NCI-H1105 treated with DMSO at 0.1 percent for 48 hours (cell line): ENCODE data around the gene BRICD5.

ENCODE experiments used
- DNase-seq: peaks from one replicate; lab custom pipeline; 2025; lab: John Stamatoyannopoulos, UW

BRICD5 gene

DNA sequence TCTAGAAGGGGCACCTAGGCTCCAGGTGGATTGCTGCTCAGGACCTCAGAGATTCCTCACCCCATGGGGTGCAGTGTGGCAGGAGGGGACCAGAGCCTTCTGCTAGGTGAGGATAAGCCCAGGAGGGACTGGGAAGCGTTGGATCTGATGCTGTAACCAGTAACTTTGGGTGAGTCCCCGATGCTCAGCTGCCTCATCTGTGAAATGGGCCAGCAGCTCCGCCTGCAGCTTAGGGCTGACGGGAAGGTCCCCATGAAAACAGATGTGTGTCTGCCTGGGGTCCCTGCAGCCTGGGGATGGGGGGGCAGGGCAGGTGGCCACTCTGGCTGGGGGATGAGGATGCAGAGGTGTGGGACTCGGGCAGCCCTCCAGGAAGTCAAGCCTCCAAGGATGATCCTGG is 11.6 kb downstream of the BRICD5 start:
- no peak for DNase-seq

DNA sequence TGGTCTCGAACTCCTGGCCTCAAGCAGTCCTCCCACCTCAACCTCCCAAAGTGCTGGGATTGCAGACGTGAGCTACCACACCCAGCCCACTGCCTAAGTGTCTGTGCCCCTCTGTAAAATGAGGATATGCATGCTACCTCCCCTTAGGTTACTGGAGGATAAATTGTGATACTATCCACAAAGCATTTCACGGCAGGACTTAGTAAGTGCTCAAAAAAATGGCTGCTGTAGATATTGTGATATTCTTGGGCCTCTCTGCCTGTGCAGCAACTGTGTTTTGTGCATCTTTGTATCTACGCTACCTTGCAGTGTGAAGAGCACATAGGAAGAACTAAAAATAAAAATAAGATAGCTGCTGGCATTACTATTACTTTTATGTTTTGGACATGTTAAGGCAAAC is 12.4 kb downstream of the BRICD5 start:
- DNase-seq = no peak

DNA sequence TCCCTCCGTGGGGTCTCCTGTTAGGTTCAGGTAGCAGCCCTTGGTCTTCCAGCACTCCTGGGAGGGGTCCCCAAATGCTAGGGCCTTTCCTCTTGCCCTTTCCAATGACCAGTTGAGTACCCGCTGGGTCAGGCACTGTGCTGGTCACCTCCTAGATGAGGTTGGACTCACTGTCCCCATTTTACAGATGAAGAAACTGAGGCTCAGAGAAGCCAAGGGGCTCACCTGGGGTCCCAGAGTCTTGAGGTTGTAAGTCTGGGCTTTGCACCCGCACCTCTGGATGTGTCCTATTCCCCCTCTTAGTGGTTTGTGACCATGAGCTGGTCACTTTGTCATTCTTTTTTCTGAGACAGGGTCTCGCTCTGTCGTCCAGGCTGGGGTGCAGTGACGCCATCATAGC is 12.9 kb downstream of the BRICD5 start:
- DNase-seq = no peak

DNA sequence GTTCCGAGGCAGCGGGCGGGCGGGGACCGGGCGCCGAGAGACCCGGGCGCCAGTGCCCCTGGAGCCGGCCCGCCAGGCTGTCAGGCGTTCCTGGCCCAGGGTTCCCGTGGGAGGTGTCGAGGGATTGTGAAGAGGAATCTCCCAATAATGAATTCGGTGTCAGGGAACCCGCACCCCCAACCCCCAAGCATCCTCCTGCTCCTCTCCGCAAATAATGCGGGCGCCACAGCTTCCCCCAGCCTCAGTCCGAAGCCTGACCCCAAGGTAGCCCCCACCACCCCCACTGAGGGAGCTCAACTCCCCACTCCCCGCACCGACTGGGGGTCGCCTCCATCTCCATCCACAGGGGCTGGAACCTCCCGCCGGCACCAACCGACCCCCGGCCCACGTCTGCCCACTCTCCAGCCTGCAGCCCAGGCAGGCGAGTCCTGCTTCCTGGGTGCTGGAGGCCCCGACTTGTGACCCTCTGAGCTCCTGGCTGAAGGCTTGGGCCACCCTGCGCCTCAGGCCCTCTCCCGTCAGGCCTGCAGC is 13.6 kb downstream of the BRICD5 start:
- DNase-seq = no peak

DNA sequence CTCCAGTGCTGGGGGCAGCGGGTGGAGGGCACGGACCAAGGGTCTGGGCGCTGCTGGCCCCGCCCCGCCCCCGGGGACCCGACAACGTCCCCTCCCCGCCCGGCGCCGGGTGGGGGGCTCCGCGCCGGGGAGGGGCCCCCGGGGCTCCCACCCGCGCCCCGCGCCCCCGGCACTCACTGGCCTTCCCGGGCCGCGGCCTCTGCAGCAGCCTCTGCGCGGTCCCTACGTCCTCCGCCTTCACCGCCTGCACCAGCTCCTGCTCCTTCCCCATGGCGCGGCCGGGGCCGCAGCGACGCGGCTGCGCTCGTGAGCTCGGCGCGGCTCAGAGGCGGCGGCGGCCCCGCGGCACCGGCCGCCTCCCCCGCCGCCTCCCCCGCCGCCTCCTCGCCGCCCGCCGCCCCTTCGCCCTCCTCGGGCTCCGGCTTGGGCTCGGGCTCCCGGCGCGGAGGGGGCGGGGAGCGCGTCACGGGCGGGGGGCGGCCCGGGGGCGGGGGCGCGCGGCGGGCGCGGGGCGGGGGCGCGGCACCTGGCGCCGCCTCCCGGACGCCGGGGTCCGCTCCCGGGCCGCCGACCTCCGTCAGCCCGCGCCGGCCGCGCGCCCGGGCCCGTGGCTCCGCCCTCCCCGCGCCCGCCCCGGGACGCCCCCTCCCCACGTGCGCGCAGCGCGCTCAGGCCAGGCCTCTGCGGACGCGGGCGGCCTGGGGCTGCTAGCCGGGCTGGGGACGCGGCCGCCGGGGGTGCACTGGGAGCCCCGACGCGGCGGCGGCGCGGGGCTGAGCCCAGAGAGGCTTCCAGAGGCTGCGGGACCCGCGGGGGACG is 14.3 kb downstream of the BRICD5 start, which contains the start of gene CASKIN1:
Gene CASKIN1 (minus strand): TSS at position 444 of the 819 bp plus-strand sequence. CDS start 173 bp downstream, at position 271.
- no peak for DNase-seq

DNA sequence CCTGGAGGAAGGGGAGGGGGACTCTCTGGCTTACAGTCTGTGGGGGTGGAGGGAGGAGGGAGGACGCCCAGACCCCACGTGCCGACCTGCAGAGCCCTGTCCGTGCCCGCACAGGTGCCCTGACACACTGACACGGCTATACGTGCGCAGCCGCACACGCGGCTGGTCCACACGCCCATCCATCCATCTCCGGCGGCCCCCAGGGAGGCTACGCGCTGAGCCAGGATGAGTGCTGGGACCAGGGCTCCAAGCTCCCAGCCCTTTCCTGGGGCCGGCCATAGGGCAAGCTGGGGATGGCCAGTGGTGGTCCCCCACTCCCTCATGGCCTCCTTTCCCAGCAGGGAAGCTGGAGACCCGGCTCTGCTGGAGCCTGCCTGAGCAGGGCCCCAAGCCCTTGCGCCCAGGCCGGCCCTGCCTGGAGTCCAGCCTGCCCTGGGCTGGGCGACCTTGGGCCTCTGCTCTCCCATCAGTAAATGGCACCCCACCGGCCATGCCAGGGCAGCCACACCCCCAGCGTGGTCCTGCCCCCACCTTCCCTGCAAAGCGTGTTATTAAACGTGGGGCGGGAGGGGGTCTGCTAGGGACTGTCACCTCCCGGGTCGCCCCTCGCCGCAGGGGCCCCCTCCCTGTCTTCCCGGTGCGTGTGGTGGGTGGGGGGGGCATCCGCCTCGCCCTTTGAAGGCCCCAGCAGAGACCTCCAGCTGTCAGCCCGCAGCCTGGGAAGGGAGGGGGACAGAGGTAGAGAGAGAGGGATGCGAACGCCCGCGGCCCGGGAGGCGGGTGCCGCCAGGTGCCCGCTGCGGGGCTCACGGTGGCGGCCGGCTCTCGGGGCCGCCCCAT is 15.1 kb downstream of the BRICD5 start:
- no peak for DNase-seq

DNA sequence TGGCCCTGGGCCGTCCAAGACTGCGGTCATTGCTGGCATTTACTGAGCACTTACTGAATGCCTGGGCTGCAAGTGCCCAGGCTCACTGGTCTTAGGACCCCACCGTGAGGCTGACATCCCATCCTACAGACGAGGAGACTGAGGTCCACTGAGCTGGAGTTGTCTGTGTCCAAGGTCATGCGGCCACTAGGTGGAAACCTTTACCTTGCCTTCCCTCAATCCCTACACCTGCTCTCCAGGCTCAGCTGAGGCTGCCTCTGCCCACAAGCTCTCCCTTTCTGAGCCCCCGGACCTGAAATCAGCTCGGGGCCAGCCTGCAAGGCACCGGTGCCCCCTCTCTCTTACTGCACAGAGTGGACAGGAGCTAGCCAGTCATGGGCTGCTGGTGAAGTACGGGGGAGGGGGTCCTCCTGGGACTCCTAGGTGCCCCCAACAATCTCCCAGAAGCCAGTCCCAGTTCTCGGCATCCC is 15.8 kb downstream of the BRICD5 start:
- peak; percentile 41 for DNase-seq

DNA sequence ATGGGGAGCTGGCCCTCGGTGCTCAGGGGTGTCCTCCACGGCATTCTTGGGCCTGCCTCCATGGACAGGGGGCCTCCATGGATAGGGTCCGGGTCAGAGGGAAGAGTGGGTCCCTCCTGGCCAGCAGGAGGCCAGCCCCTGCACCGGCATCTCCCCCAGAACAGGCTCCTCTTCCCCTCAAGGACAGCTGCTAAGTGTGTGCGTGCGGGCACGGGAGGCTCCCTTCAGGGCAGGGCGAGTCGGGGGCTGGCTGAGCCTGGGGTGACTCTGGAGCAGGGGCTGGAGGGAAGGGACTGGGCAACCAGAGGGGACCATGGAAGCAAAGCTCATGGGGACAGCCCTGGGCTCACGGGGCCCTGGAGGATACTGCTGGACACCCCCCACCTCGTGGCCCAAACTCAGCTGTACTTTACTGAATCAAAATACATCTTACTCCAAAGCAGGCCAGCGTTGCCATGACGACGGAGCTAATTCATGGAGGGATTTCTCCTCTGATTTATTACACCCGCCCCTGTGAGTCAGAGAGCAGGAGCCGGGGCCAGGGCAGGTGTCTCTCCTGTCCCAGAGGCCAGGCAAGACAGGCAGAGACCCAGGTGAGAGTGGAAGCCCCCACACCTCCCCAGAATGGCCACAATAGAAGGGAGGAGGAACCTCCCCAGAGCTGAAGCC is 16.4 kb downstream of the BRICD5 start:
- no peak for DNase-seq

DNA sequence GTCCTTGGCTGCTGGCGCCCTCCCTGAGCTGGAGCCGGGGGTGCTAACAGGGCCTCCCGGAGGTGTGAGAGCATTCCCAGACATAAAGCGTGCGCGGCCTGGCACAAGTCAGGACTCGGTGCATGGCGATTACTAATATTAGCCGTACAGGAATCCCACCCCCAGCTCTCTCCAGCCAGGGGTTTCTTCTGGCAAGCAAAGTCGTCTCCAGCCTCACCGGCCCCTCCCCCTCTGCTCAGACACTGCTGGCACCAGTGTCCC is 19.3 kb downstream of the BRICD5 start:
- DNase-seq = no peak

DNA sequence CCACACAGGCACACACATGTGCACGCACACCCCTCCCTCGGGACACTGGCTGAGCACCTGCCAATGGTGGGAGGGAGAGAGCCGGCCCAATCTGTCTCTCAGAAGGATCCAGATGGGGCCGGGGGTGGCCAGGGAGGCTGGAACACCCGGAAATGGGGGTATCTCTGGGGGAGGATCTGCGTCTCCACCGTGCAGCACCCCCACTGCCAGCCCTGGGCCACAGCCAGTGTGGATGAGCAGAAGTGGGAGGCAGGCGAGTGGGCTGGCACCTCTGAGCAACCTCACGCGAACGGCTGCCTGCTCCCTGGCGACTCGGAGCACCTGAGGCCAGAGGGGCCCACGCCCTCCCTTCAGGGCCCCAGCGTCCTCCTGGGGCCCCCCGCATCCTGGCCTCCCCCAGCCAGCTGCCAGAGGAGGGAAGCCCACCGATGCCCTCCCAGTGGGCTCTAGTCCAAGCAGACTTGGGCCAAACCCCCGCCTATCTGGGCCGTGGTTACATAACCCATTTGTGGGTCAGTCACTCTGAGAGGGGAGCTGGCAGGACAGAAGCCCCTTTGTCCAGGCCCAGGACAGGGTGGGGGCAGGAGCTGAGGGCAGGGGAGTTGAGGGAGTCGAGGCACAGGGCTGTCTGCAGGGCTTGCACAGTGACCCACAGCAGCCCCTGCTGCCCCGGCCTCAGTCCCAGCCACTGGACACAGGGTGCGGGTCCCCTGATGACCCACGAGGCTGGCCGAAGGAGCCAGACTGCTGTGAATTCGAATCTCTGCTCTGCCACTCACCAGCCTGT is 19.8 kb downstream of the BRICD5 start:
- DNase-seq = no peak

DNA sequence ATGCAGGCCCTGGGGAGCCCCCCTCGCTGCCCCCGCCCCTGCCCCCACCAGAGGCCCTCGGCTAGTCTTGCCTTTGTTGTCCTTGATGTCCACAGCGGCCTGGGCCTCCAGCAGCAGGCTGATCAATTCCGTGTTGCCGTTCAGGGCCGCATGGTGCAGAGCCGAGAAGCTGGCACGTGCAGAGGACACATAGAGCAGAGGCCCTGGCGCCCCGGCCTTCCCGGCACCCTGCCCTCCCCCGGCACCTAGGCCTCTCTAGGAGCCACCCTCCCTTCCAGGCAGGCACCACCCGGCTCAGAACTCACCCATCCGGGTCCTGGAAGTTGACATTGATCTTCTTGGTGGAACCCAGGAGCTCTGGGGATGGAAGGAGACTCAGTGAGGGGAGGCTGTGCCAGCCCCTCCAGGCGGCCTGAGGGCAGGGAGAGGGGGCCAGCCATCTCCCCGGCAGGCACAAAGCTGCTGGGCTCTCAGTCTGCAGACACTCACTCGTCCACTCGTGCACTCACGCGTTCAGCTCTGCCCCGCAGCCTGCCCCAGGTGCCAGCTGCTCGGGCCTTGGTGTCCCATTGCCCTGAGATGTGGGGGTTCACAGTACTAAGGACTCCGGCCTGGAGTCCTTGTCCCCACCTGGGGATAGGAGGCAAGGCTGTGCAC is 20.5 kb downstream of the BRICD5 start:
- DNase-seq = no peak

DNA sequence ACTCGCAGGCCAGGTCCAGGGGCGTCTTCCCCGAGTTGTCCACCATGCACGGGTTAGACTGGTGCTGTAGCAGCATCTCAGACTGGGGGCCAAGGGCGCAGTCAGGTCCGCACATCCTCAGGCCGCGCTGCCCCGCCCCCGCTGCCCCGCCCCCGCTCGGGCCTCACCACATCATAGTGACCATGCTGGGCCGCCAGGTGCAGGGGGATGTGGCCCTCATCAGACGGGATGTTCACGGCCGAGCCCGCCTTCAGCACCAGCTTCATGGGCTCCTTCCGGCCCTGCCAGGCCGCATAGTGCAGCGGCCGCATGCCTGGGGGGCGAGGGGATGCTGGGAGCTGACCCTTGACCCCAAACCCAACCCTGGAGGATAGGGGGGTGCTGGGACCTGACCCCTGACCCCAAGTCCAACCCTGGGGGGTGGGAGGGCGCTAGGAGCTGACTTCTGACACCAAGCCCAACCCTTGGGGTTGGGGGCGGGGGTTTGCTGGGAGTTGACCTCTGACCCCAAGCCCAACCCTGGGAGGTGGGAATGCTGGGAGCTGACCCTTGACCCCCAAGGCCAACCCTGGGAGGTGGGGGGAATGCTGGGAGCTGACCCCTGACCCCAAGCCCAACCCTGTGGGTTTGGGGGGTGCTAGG is 21.3 kb downstream of the BRICD5 start:
- no peak for DNase-seq

DNA sequence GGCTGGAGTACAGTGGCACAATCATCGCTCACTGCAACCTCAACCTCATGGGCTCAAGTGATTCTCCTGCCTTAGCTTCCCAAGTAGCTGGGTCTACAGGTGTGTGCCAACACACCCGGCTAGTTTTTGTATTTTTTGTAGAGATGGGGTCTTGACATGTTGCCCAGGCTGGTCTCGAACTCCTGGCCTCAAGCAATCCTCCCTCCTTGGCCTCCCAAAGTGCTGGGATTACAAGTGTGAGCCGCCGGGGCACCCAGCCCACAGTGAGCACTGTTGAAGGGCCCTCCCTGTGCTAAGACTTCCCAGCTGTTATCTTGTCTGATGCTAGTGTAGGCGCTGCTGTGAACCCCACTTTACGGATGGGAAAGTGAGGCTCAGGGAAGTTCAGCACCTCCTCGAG is 22.3 kb downstream of the BRICD5 start:
- DNase-seq = no peak

DNA sequence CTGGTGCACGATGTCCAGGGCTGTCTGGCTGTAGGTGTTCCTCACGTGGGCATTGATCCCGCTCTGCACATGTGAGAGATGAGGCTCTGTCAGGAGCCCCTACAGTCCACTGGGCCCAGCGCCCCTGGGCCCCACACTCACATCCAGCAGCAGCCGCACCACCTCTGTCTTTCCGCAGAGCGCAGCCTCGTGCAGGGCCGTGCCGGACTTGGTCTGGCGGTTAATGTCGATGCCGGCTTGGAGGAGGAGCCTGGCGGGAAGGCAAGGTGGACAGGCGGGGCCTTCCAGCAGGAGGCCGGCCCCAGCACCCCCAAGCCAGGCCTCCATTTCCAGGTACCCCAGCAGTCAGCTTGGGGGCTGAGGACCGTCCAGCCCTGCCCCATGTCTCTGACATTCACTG is 23.5 kb downstream of the BRICD5 start:
- no peak for DNase-seq

DNA sequence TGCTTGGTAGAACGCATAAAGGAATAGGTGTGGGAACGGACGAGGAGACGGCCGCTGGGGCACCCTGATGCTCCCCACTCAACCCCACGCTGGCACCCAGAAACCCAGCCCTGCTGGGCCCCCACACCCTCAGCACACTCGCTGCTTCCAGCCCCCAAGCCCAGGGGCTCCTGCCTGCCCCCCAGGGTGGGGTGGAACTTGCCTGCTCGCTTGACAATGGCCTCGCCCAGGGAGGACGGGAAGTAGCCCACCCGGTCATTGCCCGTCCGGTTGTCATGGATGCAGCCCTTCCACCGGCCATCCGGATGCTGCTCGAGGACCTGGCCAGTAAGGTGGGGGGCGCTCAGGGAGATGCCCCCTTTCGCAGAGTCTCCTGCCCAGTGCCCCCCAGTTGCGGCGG is 24.2 kb downstream of the BRICD5 start:
- no peak for DNase-seq

DNA sequence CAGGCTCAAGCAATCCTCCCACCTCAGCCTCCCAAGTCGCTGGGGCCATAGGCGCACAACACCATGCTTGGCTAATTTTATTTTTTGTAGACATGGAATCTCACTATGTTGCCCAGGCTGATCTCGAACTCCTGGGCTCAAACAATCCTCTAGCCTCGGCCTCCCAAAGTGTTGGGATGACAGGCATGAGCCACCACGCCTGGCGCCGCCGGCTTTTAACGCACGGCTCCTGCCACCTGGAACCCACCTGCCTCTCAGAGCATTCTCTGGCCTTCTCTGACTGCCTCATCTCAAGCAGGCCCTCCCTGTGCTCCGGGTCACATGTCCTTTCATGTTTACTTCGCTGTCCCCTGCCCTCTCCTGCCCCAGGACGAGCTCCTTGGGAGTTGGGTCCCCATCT is 24.6 kb downstream of the BRICD5 start:
- DNase-seq = no peak

DNA sequence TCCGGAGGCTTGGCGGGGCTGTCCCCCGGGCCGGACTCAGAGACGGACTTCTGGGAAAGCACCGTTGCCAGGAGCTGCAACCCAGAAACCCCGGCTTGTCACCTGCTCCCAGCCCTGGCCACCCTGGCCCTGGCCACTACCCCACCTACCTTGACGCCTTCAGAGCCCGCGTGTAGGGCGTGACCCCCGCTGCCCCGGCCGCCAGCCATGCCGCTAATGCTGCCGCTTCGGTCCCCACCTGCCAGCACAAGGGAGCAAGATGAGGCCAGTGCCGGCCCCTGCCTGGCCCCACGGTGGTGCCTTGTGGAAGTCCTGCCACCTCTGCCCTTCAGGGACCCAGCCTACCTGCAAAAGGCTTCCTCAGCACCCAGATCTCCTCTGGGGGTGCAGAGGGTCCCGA is 25.7 kb downstream of the BRICD5 start:
- no peak for DNase-seq

DNA sequence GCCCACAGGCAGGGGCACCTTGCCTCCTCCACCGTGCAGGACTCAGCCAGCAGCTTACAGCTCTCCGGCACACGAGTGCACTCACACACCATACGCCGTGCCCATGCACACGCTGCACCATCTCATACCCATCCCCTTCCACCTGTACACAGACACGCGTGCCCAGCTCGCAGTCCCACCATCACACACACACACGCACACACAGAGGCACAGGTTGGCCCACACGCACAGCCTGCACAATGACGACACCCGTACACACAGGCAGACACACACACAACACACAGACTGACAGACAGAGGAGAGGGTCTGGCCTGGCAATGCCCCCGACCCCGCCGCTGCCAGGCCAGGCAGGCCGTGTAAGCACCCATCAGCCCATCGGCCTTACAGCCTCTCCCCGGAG is 26.3 kb downstream of the BRICD5 start:
- no peak for DNase-seq

DNA sequence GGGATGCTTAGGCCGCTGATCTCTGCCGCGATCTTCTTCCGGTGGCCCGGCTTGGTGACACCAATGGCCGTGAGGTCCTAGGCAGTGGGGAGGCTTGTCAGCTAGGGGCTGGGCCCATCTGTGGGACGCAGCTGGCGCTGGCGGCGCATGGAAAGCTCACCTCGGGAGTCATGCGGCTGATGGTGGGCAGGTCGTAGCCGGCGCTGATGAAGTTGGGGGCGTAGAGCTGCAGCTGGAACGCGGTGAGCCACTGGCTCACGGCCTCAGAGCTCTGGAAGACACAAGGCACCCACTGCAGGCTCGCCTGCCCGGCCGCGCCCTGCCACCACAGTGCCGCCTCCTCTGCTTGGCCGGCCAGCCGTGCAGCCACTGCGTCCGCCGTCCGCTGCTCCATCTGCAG is 27.0 kb downstream of the BRICD5 start:
- no peak for DNase-seq

DNA sequence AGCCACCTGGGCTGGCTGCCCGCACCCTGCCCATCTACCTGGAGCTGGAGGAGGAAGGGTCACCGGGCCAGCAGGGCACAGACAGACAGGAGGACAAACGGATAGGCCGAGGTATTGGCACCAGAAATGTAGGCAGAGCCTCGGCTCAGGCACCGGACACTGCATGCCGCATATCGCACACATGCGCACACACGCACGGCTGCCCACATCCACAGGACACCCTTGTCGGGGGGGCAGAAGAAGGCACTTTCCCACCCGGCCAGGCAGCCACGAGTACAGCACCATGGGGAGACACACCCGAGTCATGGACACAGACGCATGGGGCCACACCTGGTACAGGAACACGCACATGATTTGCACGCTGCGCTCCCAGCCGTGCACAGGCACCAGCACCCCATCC is 28.7 kb downstream of the BRICD5 start:
- DNase-seq = no peak
